Measurements from ENCODE around the gene PPP1R15B.

GRCh38 chr1:204426474-204426873, 14.9 kb upstream of the PPP1R15B start:
- TF ChIP-seq CTCF (conservative IDR thresholded peaks at IDR 0.05; ENCODE audit: low read depth, low read length) = no peak
- no peak for TF ChIP-seq EZH2 (IDR thresholded peaks at IDR 0.05; ENCODE audit: low read length, unreplicated experiment)
- no peak for TF ChIP-seq EZH2phosphoT487 (IDR thresholded peaks at IDR 0.05; ENCODE audit: borderline replicate concordance, low read length)

Measured in PC-3 (cell line).